GM19351 (cell line): ENCODE data around the gene FBXL19.
"Not testable (repeated sequence)": the region's sequence is repeated elsewhere in the genome, so short reads cannot be mapped to it uniquely, and the experiment has no call there.

Experiments
- ATAC-seq: cut with Tn5 transposase; IDR thresholded peaks from one replicate; pipeline ENCODE4 v1.9.1; 2021; ENCODE audit warnings: mild to moderate bottlenecking, moderate library complexity; ENCODE audit not compliant: unreplicated experiment

FBXL19 gene, protein sequence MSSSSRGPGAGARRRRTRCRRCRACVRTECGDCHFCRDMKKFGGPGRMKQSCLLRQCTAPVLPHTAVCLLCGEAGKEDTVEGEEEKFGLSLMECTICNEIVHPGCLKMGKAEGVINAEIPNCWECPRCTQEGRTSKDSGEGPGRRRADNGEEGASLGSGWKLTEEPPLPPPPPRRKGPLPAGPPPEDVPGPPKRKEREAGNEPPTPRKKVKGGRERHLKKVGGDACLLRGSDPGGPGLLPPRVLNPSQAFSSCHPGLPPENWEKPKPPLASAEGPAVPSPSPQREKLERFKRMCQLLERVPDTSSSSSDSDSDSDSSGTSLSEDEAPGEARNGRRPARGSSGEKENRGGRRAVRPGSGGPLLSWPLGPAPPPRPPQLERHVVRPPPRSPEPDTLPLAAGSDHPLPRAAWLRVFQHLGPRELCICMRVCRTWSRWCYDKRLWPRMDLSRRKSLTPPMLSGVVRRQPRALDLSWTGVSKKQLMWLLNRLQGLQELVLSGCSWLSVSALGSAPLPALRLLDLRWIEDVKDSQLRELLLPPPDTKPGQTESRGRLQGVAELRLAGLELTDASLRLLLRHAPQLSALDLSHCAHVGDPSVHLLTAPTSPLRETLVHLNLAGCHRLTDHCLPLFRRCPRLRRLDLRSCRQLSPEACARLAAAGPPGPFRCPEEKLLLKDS

GRCh38 chr16:30923554-30924075 lies at the start of gene FBXL19:
Gene FBXL19 (plus strand): TSS chr16:30923572. CDS start chr16:30925755, 2,183 bp downstream.
- no peak for ATAC-seq

GRCh38 chr16:30874244-30874820 lies 49.0 kb upstream of the FBXL19 start:
- no peak for ATAC-seq

DNA sequence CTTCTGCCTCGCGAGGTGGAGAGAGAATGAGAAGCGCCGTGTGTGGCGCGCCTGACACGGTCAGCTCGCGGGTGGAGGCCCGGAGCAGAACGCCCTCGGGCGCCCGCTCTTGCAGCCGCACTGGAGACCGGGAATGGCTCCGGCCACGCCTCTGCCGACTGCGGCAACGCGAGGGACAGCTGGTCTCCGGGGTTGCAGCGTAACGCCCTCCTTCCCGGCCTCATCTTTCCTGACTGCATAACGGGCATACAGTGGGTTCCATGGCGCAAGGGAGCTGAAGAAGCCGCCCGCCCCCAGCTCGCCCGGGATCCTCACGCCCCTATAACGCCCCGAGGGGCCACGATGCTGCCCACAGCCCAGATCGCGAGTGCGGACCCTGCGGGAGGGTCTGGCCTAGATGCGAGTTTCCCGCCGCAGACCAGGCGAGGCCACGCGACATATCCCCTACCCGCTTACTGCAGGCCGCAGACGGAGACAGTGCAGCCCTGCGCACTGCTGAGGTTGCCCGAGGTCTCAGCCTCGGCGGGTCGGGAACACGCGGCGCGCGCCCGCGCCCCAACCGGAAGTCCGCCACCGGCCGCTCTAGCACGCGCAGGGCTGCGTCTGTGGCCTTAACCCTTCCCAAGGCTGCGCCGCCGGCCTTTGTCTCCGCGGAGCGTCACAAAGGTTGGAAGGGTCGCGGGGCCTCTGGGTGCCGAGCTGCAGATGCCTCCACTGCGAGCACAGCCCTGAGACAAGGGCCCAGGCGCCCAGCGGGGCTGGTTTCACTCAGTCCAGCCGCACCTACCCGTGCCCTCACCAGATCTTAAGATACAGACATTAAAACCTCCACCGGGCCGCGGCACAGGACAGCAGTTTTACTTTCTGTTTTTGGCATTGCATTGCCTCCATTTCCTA lies 48.3 kb upstream of the FBXL19 start:
- peak; percentile 79 for ATAC-seq

- peak; percentile 40 for ATAC-seq
These were observed 47.2 kb upstream of the FBXL19 start for GRCh38 chr16:30875871-30876801.

DNA sequence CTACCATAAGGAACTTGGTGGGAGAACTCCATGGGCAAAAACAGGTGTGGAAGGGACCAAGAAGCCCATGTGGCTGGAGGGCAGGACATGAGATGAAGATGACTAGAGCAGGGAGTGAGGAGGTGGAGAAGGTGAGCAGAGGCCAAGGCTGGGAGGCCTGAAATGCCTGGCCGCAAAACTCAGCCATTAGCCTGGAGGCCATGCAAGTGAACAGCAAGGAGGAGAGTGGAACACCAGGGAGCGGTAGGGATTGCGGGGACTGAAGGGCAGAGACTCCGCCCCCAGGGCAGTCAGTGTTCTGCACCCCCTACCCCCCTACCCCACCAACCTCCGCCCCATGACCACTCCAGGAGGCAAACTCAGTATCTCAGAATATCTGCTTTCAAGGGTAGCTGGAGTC lies 46.5 kb upstream of the FBXL19 start:
- ATAC-seq: no peak

- no peak for ATAC-seq
These were observed 40.7 kb upstream of the FBXL19 start for GRCh38 chr16:30882429-30883310.

DNA sequence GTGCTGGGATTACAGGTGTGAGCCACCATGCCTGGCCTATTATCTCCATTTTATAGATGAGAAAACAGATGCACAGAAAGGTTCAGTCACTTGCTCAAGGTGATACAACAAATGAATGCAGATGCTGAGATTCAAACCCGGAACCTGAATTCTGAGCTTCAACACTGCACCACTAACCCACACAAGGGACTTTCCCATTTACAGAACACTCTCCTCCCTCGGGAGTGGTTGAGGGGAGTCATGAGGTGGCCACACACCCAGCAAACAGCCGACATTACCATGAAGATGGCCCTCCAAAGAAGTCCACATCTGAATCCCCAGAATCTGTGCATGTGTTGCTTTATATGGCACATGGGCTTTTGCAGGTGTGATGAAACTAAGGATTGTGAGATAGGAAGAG lies 38.6 kb upstream of the FBXL19 start:
- no peak for ATAC-seq

- ATAC-seq: no peak
These were observed 38.2 kb upstream of the FBXL19 start for GRCh38 chr16:30885196-30885595.

GRCh38 chr16:30886145-30886544 lies 37.2 kb upstream of the FBXL19 start:
- ATAC-seq: no peak

- ATAC-seq: no peak
These were observed 35.4 kb upstream of the FBXL19 start for GRCh38 chr16:30887927-30888326.

GRCh38 chr16:30888856-30889499 lies 34.4 kb upstream of the FBXL19 start:
- no peak for ATAC-seq

DNA sequence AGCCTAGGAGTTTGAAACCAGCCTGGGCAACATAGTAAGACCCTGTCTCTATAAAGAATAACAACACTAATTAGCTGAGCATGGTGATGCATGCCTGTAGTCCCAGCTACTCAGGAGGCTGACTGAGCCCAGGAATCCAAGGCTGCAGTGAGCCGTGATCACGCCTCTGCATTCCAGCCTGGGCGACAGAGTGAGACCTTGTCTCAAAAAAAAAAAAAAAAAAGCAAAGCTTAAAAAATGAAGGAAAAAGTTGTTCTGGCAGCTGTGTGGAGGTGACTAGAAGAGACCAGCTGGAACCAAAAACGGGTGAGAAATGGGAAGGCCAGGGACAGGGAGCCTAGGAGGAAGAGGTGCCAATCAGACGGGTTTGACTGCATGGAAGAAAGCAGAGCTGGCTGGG lies 33.7 kb upstream of the FBXL19 start:
- ATAC-seq: no peak

- not testable (repeated sequence) for ATAC-seq
These were observed 32.1 kb upstream of the FBXL19 start for GRCh38 chr16:30891043-30891823.

- ATAC-seq: no peak
These were observed 30.5 kb upstream of the FBXL19 start for GRCh38 chr16:30892670-30893416.

- ATAC-seq: no peak
These were observed 30.0 kb upstream of the FBXL19 start for GRCh38 chr16:30893417-30893743.

GRCh38 chr16:30893744-30894539 lies 29.4 kb upstream of the FBXL19 start, which contains the start of gene BCL7C:
Gene BCL7C (minus strand): TSS chr16:30894077. CDS start chr16:30893944, 133 bp downstream.
- ATAC-seq: peak; percentile 68
